HL-60/S4 treated with phorbol 12-myristate 13-acetate at 8.2 ng/mL for 4 days and 3 days (cell line): ENCODE data around the gene CACNA1A.

Experiments
- in situ Hi-C: fragments of 300-500 bp; cut with MboI; formaldehyde crosslinking; loops from 2 replicates; pipeline ENCODE4 v1.15.0; 2022; ENCODE audit warnings: low sequenced_read_pairs

CACNA1A gene

DNA sequence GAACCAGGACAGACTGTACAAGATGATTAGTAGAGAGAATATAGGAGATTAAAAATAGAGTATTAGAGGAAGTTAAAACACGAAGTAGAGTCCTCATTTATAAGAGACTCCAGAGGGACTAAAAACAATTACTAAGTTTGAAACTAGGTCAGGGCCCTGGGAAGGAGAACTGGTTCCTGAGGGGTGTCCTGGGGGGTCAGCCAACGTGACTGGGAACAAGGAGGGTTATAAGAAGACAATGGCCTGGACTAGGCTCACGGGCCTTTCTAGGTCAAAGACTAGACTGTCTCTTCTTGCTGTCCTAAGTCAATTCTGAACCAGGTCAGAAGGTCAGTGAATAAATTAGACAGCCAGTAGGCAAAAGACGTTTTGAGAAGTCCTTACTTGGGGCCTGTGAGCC lies 190.8 kb downstream of the CACNA1A start:
- in situ Hi-C loops, result no loop called here

DNA sequence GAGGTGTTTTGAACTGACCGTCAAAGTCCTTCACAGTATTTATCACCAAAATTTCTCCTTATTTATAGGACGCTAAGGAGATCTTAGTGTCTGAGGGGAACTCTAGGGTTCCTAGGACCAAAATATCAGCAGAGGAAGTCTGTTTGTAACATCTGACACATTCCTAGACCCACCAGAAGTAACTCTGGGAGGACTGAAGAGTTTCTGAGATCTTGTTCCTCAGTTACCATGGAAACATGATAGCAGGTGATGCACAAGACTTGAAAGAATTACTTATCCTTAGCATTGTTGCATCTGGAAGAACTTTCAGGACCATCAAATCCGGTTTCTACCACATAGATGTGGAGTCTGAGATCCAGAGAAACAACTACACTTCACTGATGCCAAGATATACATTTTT lies 191.5 kb downstream of the CACNA1A start:
- in situ Hi-C loops, result no loop called here

DNA sequence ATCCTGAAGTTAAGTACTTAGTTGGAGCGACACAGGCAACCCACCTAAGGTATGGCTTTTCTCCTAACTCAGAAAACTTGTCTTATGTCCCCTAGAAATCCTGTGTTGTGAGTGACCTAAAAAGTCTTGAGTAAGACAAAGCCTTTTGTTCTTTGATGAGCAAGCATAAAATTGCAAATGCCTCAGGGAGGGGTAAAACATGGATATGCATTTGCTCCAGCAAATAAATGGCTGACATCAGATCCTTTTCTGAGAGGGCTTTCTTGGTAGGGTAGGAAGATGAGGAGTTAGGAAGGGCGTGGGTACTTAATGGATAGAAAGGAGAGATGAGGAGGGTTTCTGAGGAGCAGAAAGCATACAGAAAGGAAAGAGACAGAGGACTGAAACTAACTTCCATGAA lies 192.4 kb downstream of the CACNA1A start:
- in situ Hi-C loops, result no loop called here

DNA sequence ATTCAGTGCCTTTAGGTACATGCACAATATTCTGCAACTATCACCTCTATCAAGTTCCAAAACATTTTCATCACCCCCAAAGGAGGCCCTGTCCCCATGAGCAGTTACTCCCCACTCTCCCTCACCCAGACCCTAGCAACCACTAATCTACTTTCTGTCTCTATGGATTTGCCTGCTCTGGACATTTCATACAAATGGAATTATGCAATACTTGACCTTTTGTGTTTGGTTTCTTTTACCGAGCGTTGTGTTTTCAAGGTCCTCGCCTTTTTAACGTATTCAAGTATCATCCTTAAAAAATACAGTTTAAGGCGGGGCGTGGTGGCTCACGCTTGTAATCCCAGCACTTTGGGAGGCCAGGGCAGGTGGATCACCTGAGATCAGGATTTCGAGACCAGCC lies 196.4 kb downstream of the CACNA1A start:
- in situ Hi-C loops, result no loop called here

DNA sequence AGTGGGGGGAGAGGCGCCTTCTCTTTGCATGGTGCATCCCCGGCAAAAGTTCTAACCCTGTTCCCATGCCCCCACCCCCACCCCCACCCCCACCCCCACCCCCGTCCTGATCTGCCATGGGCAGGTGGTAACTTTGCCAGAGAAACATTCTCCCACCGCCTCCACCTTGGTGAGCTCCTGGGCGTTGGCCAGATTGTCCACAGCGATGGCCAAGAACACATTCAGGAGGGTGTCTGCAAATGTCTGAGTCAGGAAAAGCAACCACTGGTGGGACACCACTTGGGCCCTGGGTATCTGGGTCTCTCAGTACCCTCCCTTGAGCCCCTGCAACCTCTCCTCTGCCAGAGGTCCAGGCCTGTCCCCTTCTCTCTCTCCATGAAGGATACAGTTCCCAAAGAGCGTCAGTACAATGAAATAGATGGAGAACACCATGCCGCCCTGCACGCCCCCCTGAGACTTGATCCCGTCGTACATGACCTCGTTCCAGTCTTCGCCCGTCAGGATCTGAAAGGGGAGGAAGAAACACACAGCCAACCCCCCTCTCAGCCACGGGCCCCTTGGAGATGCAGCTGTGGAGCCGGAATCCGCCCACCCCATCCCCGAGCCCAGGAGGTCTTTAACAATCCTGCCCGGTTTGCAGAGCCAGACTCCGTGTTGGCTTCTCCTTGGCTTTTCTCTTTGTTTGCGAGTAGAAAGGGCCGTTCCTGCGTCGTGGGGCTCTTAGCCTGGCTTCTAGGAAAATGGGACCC lies 202.7 kb downstream of the CACNA1A start:
- in situ Hi-C loops, result no loop called here

DNA sequence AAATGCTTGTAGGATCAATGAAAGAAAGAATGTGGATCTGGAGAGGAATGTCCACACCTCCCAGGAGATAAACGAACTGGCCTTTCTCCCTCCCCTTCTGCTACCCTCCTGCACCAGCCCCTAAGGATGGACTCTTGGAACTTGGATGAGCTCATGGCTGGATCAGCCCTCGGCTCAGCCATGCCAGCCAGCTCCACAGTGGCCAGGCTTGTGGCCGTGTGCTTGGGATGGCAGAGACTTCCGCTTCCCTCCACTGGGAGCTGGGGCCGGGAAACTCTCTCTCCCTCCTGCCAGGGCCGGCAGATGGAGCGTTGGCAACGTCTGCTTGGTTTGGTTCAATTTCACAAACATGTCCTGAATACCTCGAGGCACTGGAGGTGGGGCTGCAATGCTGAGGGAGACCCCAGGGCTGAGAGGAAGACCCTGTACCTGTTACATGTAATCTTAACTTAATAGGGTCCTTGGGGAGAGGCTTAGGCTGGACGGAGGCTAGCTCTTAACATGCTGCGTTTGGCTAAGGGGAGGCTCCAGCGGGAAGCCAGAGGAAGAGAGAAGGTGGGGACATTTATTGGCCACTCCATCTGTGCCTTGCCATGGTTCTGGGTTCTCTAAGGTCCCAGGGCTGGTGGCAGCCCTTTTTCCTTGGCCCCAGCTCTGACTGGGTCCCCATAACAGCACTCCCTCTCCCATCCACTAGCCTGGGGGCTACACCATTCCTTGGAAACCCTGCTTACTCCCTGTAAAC lies 203.6 kb downstream of the CACNA1A start:
- in situ Hi-C loops, result no loop called here

DNA sequence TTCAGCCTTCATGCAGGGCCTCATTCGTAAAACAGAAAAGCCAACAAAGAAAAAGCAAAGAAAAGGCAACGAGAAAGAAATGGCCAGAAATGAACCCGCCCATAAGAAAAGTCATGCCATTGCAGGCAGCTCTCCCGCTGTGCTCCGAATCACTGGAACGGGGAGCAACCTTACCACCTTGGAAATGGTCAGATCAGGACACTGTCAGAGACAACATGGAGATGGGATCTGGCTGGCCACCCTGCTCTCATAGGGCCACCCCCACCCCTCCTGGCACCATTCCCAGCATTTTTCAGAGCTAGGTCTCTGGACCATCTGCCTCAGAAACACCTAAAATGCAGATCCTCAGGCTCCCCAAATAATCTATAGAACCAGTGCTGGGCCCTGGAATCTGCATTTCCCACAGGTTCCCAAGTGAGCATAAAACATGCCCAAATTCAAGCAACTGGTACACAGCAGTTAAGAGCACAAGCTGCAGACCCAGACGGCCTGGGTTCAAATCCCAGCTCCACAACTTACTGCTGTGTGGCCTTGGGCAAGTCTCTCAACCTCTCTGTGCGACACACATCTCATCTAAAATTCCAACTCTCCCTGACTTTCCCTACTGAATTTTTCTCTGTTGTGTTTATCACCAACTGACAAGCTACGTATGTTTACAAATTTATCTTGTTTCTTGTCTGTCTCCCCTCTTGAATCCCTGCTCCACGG lies 204.5 kb downstream of the CACNA1A start:
- in situ Hi-C loops, result no loop called here

- in situ Hi-C loops, result no loop called here
Measured at GRCh38 chr19:13300421-13301030, 205.8 kb downstream of the CACNA1A start.

DNA sequence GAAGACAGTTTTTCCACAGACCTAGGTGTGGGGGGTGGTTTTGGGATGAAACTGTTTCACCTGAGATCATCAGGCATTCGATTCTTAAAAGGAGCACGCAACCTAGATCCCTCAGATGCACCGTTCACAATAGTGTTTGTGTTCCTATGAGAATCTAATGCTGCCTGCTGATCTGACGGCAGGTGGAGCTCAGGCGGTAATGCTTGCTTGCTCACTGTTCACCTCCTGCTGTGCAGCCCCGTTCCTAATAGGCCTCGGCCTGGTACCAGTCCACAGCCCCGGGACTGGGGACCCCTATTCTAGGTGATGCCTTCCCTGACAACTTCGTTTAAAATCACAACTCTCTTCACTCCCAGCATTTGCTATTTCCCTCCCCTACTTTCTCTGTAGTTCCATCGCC lies 206.4 kb downstream of the CACNA1A start:
- in situ Hi-C loops, result no loop called here

GRCh38 chr19:13298565-13299481 lies 207.5 kb downstream of the CACNA1A start:
- in situ Hi-C loops, result no loop called here

GRCh38 chr19:13297023-13297422 lies 209.3 kb downstream of the CACNA1A start:
- in situ Hi-C loops, result no loop called here

DNA sequence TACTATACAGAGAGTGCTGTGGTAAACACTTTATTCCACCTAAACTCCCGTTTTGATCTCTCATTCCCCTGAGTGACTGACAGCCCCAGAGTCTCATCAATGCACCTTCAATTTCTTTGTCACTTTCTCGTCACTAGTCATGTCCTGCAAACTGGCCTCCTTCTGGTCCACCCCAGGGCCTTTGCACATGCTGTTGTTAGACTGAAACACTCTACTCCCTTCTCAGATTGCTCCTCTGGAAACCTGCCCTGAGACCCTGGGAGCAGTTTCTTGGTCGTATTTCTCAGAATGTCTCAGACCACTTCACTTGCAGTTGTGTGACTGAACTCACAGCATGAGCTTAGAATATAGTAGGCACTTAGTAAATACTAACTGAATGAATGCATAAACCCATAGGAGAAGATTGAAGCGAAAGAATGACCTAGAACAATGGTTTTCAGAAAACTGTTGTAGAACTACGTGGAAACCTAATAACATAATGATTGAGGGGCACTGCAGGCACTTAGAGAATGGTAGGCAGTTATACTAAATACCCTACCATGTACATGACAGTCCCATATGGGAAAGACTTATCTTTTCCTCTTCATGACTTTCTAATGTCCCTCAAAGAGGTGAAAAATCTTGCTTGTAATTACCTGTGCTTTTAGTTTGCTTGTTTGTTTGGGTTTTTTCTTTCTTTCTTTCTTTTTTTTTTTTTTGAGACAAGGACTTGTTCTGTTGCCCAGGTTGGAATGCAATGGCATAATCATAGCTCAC lies 211.3 kb downstream of the CACNA1A start:
- in situ Hi-C loops, result no loop called here

GRCh38 chr19:13291913-13292312 lies 214.4 kb downstream of the CACNA1A start:
- in situ Hi-C loops, result no loop called here

DNA sequence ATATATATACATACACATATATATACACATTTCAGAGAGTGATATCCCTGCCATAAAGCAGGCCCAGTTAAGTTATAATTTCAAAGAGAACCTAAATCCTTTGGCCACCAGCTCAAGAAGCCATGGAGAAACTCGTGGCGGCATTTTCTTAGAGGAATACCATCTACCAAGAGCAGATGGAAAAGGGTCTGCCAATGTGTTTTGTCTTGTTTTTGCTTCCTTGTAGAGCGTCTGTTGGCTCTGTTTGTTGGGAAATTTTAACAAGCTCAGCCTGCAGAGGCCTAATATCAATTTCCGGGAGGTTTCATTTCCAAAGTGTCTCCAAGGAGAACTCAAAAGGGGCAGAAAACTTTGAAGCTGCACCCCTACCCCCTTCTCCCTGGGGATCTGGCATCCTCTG lies 215.5 kb downstream of the CACNA1A start:
- in situ Hi-C loops, result no loop called here

- in situ Hi-C loops, result no loop called here
Measured at GRCh38 chr19:13289295-13289694, 217.0 kb downstream of the CACNA1A start.

DNA sequence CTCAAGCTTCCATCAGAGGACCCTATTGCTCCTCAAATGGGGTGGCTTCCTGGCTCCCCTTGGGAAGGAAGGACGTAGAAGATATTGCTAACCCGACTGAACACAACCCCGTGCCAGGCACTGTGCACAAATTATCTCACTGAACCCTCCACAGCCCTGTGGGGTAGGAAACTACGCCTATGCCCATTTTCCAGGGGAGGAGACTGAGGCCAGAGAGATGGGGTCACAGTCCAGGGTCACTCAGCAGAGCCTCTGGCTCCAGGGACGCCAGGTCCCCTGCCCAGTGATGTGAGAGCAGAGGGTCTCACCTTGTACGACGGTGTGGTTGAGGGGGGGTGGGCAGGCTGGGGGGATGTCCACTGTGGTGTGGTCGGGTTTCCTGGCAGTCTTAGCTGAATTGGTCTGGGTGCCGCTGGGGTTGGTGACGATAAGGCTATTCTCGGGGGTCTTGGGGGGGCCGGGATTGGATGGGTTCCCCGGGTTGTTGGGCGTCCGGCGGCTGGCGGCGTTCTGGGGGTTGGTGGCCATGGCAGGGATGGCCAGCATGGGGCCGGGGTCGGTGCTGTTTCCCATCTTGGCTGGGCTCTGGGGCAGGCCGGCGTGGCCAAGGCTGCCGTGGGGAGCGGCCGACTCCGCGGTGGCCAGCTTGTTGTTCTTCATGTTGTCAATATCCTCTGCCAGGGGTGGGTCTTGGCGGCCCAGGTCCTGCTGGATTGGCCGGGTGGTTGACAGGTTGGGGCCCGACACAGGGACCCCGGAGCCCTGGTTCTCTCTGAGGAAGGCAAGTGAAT lies 219.9 kb downstream of the CACNA1A start:
- in situ Hi-C loops, result no loop called here

GRCh38 chr19:13284929-13285928 lies 221.1 kb downstream of the CACNA1A start:
- in situ Hi-C loops, result no loop called here

- in situ Hi-C loops, result no loop called here
Measured at GRCh38 chr19:13283871-13284270, 222.4 kb downstream of the CACNA1A start.
